ENCODE results near the gene MYH7B. TPM values are rescaled to one million over a fixed set of nuclear protein-coding genes. Genes with fewer than 3 reads are reported as not detected.

The MYH7B gene
- total and polyA plus RNA-seq, 7 donors = 5.7 to 101 (median 11.5) TPM

DNA sequence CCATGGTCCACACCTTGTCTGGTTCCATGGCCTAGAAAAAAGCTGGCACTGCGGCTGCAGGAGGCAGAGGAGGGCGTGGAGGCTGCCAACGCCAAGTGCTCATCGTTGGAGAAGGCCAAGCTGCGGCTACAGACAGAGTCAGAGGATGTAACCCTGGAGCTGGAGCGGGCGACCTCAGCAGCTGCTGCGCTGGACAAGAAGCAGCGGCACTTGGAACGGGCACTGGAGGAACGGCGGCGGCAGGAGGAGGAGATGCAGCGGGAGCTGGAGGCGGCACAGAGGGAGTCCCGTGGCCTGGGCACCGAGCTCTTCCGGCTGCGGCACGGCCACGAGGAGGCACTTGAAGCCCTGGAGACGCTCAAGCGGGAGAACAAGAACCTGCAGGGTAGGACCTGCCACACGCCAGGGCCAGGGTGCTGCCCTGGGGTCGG, 43.4 kb downstream of the MYH7B start:
- TF ChIP-seq, protein P1, sequence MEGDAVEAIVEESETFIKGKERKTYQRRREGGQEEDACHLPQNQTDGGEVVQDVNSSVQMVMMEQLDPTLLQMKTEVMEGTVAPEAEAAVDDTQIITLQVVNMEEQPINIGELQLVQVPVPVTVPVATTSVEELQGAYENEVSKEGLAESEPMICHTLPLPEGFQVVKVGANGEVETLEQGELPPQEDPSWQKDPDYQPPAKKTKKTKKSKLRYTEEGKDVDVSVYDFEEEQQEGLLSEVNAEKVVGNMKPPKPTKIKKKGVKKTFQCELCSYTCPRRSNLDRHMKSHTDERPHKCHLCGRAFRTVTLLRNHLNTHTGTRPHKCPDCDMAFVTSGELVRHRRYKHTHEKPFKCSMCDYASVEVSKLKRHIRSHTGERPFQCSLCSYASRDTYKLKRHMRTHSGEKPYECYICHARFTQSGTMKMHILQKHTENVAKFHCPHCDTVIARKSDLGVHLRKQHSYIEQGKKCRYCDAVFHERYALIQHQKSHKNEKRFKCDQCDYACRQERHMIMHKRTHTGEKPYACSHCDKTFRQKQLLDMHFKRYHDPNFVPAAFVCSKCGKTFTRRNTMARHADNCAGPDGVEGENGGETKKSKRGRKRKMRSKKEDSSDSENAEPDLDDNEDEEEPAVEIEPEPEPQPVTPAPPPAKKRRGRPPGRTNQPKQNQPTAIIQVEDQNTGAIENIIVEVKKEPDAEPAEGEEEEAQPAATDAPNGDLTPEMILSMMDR (IDR thresholded peaks at IDR 0.05) = no peak
- peaks cover 2 to 95% of the 10 kb centered on the region in 2 donors for H3K36me3 ChIP-seq (ENCODE audit: insufficient read depth in 1 of 2, low read depth in 1 of 2)
- no peaks in the 10 kb centered on the region for H3K9me3 ChIP-seq
- no peak overlapping the region for H3K4me3 ChIP-seq
- peak overlapping the region; percentile 67 for H3K27ac ChIP-seq
- H3K27me3 ChIP-seq (ENCODE audit: insufficient read depth in 3 of 3, low read length in 2 of 3) = no peaks in the 10 kb centered on the region
- peak; percentile 5 to 71 (median 64) for ATAC-seq
- DNase-seq = peak in 1 of 2 donors; percentile 80
- intact Hi-C loops (cut with DNase I) = no loop called here
- 57 to 81% (median 65%) methylated on average over 24 to 25 of the region's 25 CpGs for whole genome bisulfite sequencing, 3 donors
- no peaks in the 10 kb centered on the region for H3K4me1 ChIP-seq

DNA sequence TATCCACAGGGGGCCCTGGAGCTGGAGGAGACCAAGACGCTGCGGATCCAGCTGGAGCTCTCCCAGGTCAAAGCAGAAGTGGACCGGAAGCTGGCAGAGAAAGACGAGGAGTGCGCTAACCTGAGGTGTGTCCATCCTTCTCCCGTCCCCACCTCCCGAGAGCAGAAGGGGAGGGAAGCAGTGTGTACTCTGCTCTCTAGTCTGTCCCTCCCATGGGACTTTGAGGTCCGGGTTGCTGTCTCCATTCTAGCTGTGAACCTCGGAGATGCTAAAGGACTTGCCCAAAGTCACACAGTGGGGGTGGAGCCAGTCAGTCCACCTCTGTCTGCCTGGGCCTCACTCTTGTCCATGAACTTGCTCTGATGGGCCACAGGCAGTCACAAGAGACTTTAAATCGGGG, 44.1 kb downstream of the MYH7B start:
- intact Hi-C loops (cut with DNase I) = no loop called here
- Histone ChIP-seq H3K27me3 (ENCODE audit: insufficient read depth in 3 of 3, low read length in 2 of 3) (no peaks in the 10 kb centered on the region), H3K4me3 (no peak overlapping the region), H3K9me3 (no peaks in the 10 kb centered on the region), H3K36me3 (ENCODE audit: insufficient read depth in 1 of 2, low read depth in 1 of 2) (peaks cover 2 to 95% of the 10 kb centered on the region in 2 donors), H3K27ac (peak overlapping the region; percentile 67), H3K4me1 (no peaks in the 10 kb centered on the region)
- no peak for DNase-seq
- TF ChIP-seq, protein P1 (IDR thresholded peaks at IDR 0.05) = no peak
- WGBS, 3 donors = 44 to 67% (median 52%) methylated on average over 10 of the region's 10 CpGs
- ATAC-seq = no peak

DNA sequence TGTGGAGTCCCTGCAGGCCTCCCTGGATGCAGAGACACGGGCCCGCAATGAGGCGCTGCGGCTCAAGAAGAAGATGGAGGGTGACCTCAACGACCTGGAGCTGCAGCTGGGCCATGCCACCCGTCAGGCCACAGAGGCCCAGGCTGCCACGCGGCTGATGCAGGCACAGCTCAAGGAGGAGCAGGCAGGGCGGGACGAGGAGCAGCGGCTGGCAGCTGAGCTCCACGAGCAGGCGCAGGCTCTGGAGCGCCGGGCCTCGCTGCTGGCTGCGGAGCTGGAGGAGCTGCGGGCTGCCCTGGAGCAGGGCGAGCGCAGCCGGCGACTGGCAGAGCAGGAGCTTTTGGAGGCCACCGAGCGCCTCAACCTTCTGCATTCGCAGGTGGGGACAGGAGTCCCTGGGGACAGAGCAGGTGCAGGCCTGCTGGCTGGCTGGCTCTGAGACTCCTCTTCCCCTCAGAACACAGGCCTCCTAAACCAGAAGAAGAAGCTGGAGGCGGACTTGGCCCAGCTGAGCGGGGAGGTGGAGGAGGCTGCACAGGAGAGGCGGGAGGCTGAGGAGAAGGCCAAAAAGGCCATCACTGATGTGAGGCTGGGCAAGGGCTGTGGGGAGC, 44.7 kb downstream of the MYH7B start:
- intact Hi-C loops (cut with DNase I) = no loop called here
- Histone ChIP-seq H3K9me3 (no peaks in the 10 kb centered on the region), H3K27me3 (ENCODE audit: insufficient read depth in 3 of 3, low read length in 2 of 3) (no peaks in the 10 kb centered on the region), H3K4me3 (no peak overlapping the region), H3K4me1 (no peaks in the 10 kb centered on the region), H3K27ac (no peak overlapping the region), H3K36me3 (ENCODE audit: insufficient read depth in 1 of 2, low read depth in 1 of 2) (peaks cover 2 to 95% of the 10 kb centered on the region in 2 donors)
- no peak for ATAC-seq
- WGBS, 3 donors = 84 to 88% (median 85%) methylated on average over 27 to 28 of the region's 28 CpGs
- DNase-seq = peak in 1 of 2 donors; percentile 0
- TF ChIP-seq, protein P1 (IDR thresholded peaks at IDR 0.05) = no peak

DNA sequence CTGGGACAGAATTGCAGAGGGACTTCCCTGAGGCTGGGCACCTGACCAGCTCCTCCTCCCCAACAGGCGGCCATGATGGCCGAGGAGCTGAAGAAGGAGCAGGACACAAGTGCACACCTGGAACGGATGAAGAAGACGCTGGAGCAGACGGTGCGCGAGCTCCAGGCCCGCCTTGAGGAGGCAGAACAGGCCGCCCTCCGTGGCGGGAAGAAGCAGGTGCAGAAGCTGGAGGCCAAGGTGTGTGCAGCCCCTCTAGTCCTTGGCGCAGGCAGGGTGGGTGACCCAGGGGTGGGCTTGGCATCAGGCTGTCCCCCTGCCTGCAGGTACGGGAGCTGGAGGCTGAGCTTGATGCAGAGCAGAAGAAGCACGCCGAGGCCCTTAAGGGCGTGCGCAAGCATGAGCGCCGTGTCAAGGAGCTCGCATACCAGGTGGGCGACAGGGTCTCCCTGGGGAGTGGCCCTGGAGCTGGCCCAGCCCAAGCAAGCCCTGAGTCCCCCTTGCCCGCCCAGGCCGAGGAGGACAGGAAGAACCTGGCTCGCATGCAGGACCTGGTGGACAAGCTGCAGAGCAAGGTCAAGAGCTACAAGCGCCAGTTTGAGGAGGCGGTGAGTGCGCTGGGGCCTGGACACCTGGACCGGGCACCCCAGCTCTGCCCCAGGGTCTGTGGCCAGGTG, 45.4 kb downstream of the MYH7B start:
- no peak overlapping the region for H3K27ac ChIP-seq
- H3K36me3 ChIP-seq (ENCODE audit: insufficient read depth in 1 of 2, low read depth in 1 of 2) = peaks cover 2 to 95% of the 10 kb centered on the region in 2 donors
- no peaks in the 10 kb centered on the region for H3K4me1 ChIP-seq
- no peak overlapping the region for H3K4me3 ChIP-seq
- intact Hi-C loops (cut with DNase I) = no loop called here
- WGBS, 3 donors = 91% methylated on average over 27 to 28 of the region's 28 CpGs
- H3K9me3 ChIP-seq = no peaks in the 10 kb centered on the region
- TF ChIP-seq, protein P1 (IDR thresholded peaks at IDR 0.05) = no peak
- peak; percentile 13 to 43 for DNase-seq
- H3K27me3 ChIP-seq (ENCODE audit: insufficient read depth in 3 of 3, low read length in 2 of 3) = no peaks in the 10 kb centered on the region
- no peak for ATAC-seq
